Nucleus accumbens (tissue), 56 donors: Measurements from ENCODE around the gene GOLGA6D.
"Not testable (repeated sequence)": the region's sequence is repeated elsewhere in the genome, so short reads cannot be mapped to it uniquely, and the experiment has no call there.

ENCODE experiments used
- DNase-seq, 56 donors: peaks; one replicate each; lab custom pipeline; 2025; lab: John Stamatoyannopoulos, UW

The GOLGA6D gene

GRCh38 chr15:75328493-75329314 lies 46.1 kb downstream of the GOLGA6D start:
- DNase-seq: no peak

- DNase-seq: no peak
Measured at GRCh38 chr15:75329571-75329970, 46.9 kb downstream of the GOLGA6D start.

- DNase-seq: not testable (repeated sequence)
Measured at GRCh38 chr15:75332093-75332492, 49.5 kb downstream of the GOLGA6D start.

GRCh38 chr15:75333654-75334419 lies 51.2 kb downstream of the GOLGA6D start:
- DNase-seq: not testable (repeated sequence)

GRCh38 chr15:75335313-75335704 lies 52.7 kb downstream of the GOLGA6D start:
- no peak for DNase-seq

GRCh38 chr15:75335705-75336355 lies 53.2 kb downstream of the GOLGA6D start, which contains the start of gene COMMD4:
Gene COMMD4, plus strand, starts transcription at chr15:75336063. Its CDS starts 27 bp downstream, at chr15:75336090.
- peak in 55 of 56 donors; percentile 63 to 96 (median 89) for DNase-seq

GRCh38 chr15:75338661-75339240 lies 56.1 kb downstream of the GOLGA6D start:
- DNase-seq: no peak

GRCh38 chr15:75339531-75340240 lies 57.1 kb downstream of the GOLGA6D start:
- DNase-seq: no peak

GRCh38 chr15:75342221-75342620 lies 59.6 kb downstream of the GOLGA6D start:
- DNase-seq: no peak

- peak in 12 of 56 donors; percentile 4 to 54 (median 18) for DNase-seq
Measured at GRCh38 chr15:75343953-75344352, 61.3 kb downstream of the GOLGA6D start.
